ENCODE results near the gene PKLR.

The PKLR gene

GRCh38 chr1:155261852-155262673, 39.2 kb downstream of the PKLR start, which contains the start of gene SCAMP3:
Gene SCAMP3 (minus strand): TSS chr1:155262360. CDS start chr1:155262151, 209 bp downstream.
- H3K9ac ChIP-seq (ENCODE audit: low read length) = peak within 1 kb of the TSS; percentile 85
- TF ChIP-seq EZH2 (IDR thresholded peaks at IDR 0.05; ENCODE audit: borderline replicate concordance, low read length) = no peak
- TF ChIP-seq CTCF (IDR thresholded peaks at IDR 0.05; ENCODE audit: low read length) = no peak
- H3K79me2 ChIP-seq (ENCODE audit: insufficient read depth, low read length) = peaks cover 8% of the 10 kb centered on the region; the same call in 1 of the 2 replicates
- H4K20me1 ChIP-seq (ENCODE audit: insufficient read depth, low read length) = no peaks in the 10 kb centered on the region
- peaks cover 18% of the 10 kb centered on the region for H3F3A ChIP-seq (ENCODE audit: insufficient read depth, low read length)
- peak within 1 kb of the TSS; percentile 47 for H3K27ac ChIP-seq (ENCODE audit: low read depth, low read length, poor library complexity, severe bottlenecking)
- H3K27me3 ChIP-seq (ENCODE audit: insufficient read depth, low read length) = no peaks in the 10 kb centered on the region
- no peaks in the 10 kb centered on the region for H3K9me3 ChIP-seq (ENCODE audit: low read length)
- no peaks in the 10 kb centered on the region for H3K9me2 ChIP-seq (ENCODE audit: low read depth, low read length)
- peaks cover 62% of the 10 kb centered on the region for H3K36me3 ChIP-seq (ENCODE audit: insufficient read depth, low read length)
- no peak within 1 kb of the TSS for H2AFZ ChIP-seq (ENCODE audit: low read length)
- peaks cover 17% of the 10 kb centered on the region for H3K4me1 ChIP-seq (ENCODE audit: insufficient read depth, low read length, severe bottlenecking)
- peak within 1 kb of the TSS; percentile 97 for H3K4me2 ChIP-seq (ENCODE audit: low read length)
- H3K4me3 ChIP-seq (ENCODE audit: low read depth, low read length, poor library complexity, severe bottlenecking) = peak within 1 kb of the TSS; percentile 78

- Histone ChIP-seq H3K36me3 (ENCODE audit: insufficient read depth, low read length) (peaks cover 59% of the 10 kb centered on the region), H3K27me3 (ENCODE audit: insufficient read depth, low read length) (no peaks in the 10 kb centered on the region), H3F3A (ENCODE audit: insufficient read depth, low read length) (peaks cover 18% of the 10 kb centered on the region)
Observed at GRCh38 chr1:155261493-155261851, 39.8 kb downstream of the PKLR start.

DNA sequence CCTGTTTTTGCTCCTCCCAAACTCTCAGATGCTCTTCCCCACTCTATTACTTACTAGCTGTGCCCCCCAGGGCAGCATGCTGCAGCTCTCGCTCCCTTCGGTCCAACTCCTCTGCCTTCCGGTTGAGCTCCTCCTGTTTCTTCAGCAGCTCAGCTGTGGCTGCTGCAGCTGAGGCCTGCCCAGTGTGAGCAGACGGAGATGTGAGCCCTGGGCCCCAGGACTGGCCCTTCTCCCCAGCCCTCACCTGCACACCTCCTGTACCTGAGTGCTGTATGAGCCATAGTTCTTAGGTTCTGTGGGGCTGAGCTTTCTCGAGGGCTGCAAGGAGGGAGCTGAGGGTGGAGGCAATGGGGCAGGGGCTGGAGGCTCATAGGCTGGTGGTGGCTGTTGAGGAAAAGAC, 41.0 kb downstream of the PKLR start:
- Histone ChIP-seq H3K27me3 (ENCODE audit: insufficient read depth, low read length) (no peaks in the 10 kb centered on the region), H3K79me2 (ENCODE audit: insufficient read depth, low read length) (peaks cover 8% of the 10 kb centered on the region; the same call in 1 of the 2 replicates), H3K36me3 (ENCODE audit: insufficient read depth, low read length) (peaks cover 49% of the 10 kb centered on the region), H2AFZ (ENCODE audit: low read length) (no peak overlapping the region), H3K4me3 (ENCODE audit: low read depth, low read length, poor library complexity, severe bottlenecking) (no peak overlapping the region), H3K4me1 (ENCODE audit: insufficient read depth, low read length, severe bottlenecking) (peaks cover 27% of the 10 kb centered on the region), H3K4me2 (ENCODE audit: low read length) (no peak overlapping the region), H3K9me3 (ENCODE audit: low read length) (no peaks in the 10 kb centered on the region), H3K27ac (ENCODE audit: low read depth, low read length, poor library complexity, severe bottlenecking) (no peak overlapping the region), H3K9me2 (ENCODE audit: low read depth, low read length) (no peaks in the 10 kb centered on the region), H3F3A (ENCODE audit: insufficient read depth, low read length) (peaks cover 18% of the 10 kb centered on the region), H3K9ac (ENCODE audit: low read length) (no peak overlapping the region), H4K20me1 (ENCODE audit: insufficient read depth, low read length) (no peaks in the 10 kb centered on the region)
- TF ChIP-seq CTCF (IDR thresholded peaks at IDR 0.05; ENCODE audit: low read length) (no peak), EZH2 (IDR thresholded peaks at IDR 0.05; ENCODE audit: borderline replicate concordance, low read length) (no peak)

More at GRCh38 chr1:155261493-155261851, 39.8 kb downstream of the PKLR start:
- Histone ChIP-seq H2AFZ (ENCODE audit: low read length) (no peak overlapping the region), H3K4me2 (ENCODE audit: low read length) (peak overlapping the region; percentile 97), H3K4me3 (ENCODE audit: low read depth, low read length, poor library complexity, severe bottlenecking) (peak overlapping the region; percentile 78), H3K9me3 (ENCODE audit: low read length) (no peaks in the 10 kb centered on the region), H4K20me1 (ENCODE audit: insufficient read depth, low read length) (no peaks in the 10 kb centered on the region), H3K4me1 (ENCODE audit: insufficient read depth, low read length, severe bottlenecking) (peaks cover 17% of the 10 kb centered on the region), H3K27ac (ENCODE audit: low read depth, low read length, poor library complexity, severe bottlenecking) (peak overlapping the region; percentile 30), H3K79me2 (ENCODE audit: insufficient read depth, low read length) (peaks cover 8% of the 10 kb centered on the region; the same call in 1 of the 2 replicates), H3K9me2 (ENCODE audit: low read depth, low read length) (no peaks in the 10 kb centered on the region), H3K9ac (ENCODE audit: low read length) (peak overlapping the region; percentile 85)
- TF ChIP-seq CTCF (IDR thresholded peaks at IDR 0.05; ENCODE audit: low read length) = 0 out of 2 replicates have a peak, but pooled peaks have one; percentile 5
- no peak for TF ChIP-seq EZH2 (IDR thresholded peaks at IDR 0.05; ENCODE audit: borderline replicate concordance, low read length)

Data from OCI-LY1 (cell line).